Endothelial cell of umbilical vein (primary cell): ENCODE data around the gene NCAPH2. TPM values are rescaled to one million over a fixed set of nuclear protein-coding genes. Genes with fewer than 3 reads are reported as not detected.

Source experiments
- BruUV-seq: library from RNA; stranded (reverse); fragments of 400-500 nt; replicated peaks from 2 replicates; lab custom pipeline; 2021; lab: Mats Ljungman, UMichigan
- CTCF ChIA-PET: fragments of 300-600, 350-600 bp; sonication (Branson Sonifier 250); formaldehyde crosslinking; loops from one replicate; lab custom pipeline; 2021; ENCODE audit warnings: antibody characterized with exemption, inconsistent platforms; lab: Charles Lee
- POLR2A ChIA-PET: fragments of 300-600, 350-600 bp; sonication (Branson Sonifier 250); formaldehyde crosslinking; loops from one replicate; lab custom pipeline; 2021; ENCODE audit warnings: antibody characterized with exemption, inconsistent platforms; lab: Charles Lee
- DNase-seq: peaks from one replicate; pipeline ENCODE4 v3.0.0-alpha.2; 2011; ENCODE audit warnings: low read depth, low spot score
- FAIRE-seq: peaks from 2 replicates; lab custom pipeline; 2011; peaks lifted over from hg19 to GRCh38; lab: Jason Lieb, UNC
- H2AFZ ChIP-seq: 2 replicates; pipeline ENCODE4 v1.6.0; 2012; ENCODE audit warnings: low read depth, low read length, control low read depth, inconsistent platforms
- H3K27ac ChIP-seq: 2 replicates; pipeline ENCODE4 v1.5.1; 2011; ENCODE audit warnings: low read depth, mild to moderate bottlenecking, control low read depth, low read length, moderate library complexity; ENCODE audit not compliant: insufficient read depth
- H3K27me3 ChIP-seq, 2 experiments: 2 replicates each; pipeline versions ENCODE4 v1.6.0 to v1.6.1; 2011; ENCODE audit warnings: low read length in 2 of 2, mixed read lengths in 1 of 2; ENCODE audit not compliant: control insufficient read depth in 2 of 2, insufficient read depth in 2 of 2
- H3K36me3 ChIP-seq, 2 experiments: 2 replicates in 1 of 2; 3 replicates in 1 of 2; pipeline ENCODE4 v1.5.1; 2011; ENCODE audit warnings: low read length in 2 of 2, mild to moderate bottlenecking in 1 of 2, moderate library complexity in 1 of 2; ENCODE audit not compliant: control insufficient read depth in 2 of 2, insufficient read depth in 2 of 2; ENCODE audit errors: extremely low read depth in 1 of 2
- H3K4me1 ChIP-seq: 3 replicates; pipeline ENCODE4 v1.5.1; 2011; ENCODE audit warnings: mild to moderate bottlenecking, low read length; ENCODE audit not compliant: control insufficient read depth, insufficient read depth; ENCODE audit errors: extremely low read depth
- H3K4me2 ChIP-seq: 2 replicates; pipeline ENCODE4 v1.6.1; 2011; ENCODE audit warnings: low read length, control low read depth, mixed read lengths; ENCODE audit not compliant: insufficient read depth
- H3K4me3 ChIP-seq, 3 experiments: fragments of 200-600 bp in 1 of 3; sonication (generic), shearing (Covaris generic) in 1 of 3; replicated peaks in 1 of 3; 2 replicates each; pipeline ENCODE4 v1.5.1; 2011 to 2016; ENCODE audit warnings: control low read depth in 3 of 3, low read length in 3 of 3, mild to moderate bottlenecking in 2 of 3, inconsistent platforms in 1 of 3, low read depth in 1 of 3, moderate library complexity in 1 of 3; ENCODE audit not compliant: insufficient read depth in 1 of 3
- H3K79me2 ChIP-seq: 2 replicates; pipeline ENCODE4 v1.6.0; 2012; ENCODE audit warnings: low read length, inconsistent platforms; ENCODE audit not compliant: control insufficient read depth, insufficient read depth
- H3K9ac ChIP-seq: replicated peaks from 2 replicates; pipeline ENCODE3; 2011; ENCODE audit warnings: low read length, control low read depth; ENCODE audit not compliant: insufficient read depth; ENCODE audit errors: extremely low read depth
- H3K9me1 ChIP-seq: replicated peaks from 3 replicates; pipeline ENCODE4 v1.6.0; 2011; ENCODE audit warnings: mild to moderate bottlenecking, low read length; ENCODE audit not compliant: control insufficient read depth, insufficient read depth; ENCODE audit errors: extremely low read depth
- H3K9me3 ChIP-seq: replicated peaks from 2 replicates; pipeline ENCODE4 v1.5.1; 2012; ENCODE audit warnings: low read length, inconsistent platforms; ENCODE audit not compliant: control insufficient read depth, insufficient read depth
- H4K20me1 ChIP-seq: replicated peaks from 2 replicates; pipeline ENCODE3; 2011; ENCODE audit warnings: mild to moderate bottlenecking, low read length; ENCODE audit not compliant: control insufficient read depth, insufficient read depth; ENCODE audit errors: extremely low read depth
- EZH2 ChIP-seq: IDR thresholded peaks from 2 replicates; pipeline ENCODE4 v1.6.1; 2012; ENCODE audit warnings: borderline replicate concordance, low read depth, mild to moderate bottlenecking, moderate library complexity, low read length, inconsistent platforms; ENCODE audit not compliant: severe bottlenecking
- FOS ChIP-seq: IDR thresholded peaks from 2 replicates; pipeline ENCODE4 v1.6.1; 2011; ENCODE audit warnings: mild to moderate bottlenecking, low read length, moderate library complexity, borderline replicate concordance; ENCODE audit not compliant: insufficient read depth
- GATA2 ChIP-seq: IDR thresholded peaks from 2 replicates; pipeline ENCODE4 v1.7.0; 2011; ENCODE audit warnings: low read depth, mild to moderate bottlenecking, moderate library complexity, mixed read lengths, low read length; ENCODE audit not compliant: insufficient read length, insufficient read depth
- JUN ChIP-seq: IDR thresholded peaks from 2 replicates; pipeline ENCODE4 v1.6.1; 2011; ENCODE audit warnings: borderline replicate concordance, low read depth; ENCODE audit not compliant: insufficient read length, insufficient read depth
- MAX ChIP-seq: IDR thresholded peaks from 2 replicates; pipeline ENCODE4 v1.6.1; 2011; ENCODE audit not compliant: insufficient read depth, insufficient read length
- MYC ChIP-seq: IDR thresholded peaks from one replicate; pipeline ENCODE4 v1.6.1; 2011; ENCODE audit warnings: mild to moderate bottlenecking, low read depth, low read length
- POLR2A ChIP-seq: IDR thresholded peaks from 2 replicates; pipeline ENCODE4 v1.6.1; 2012; ENCODE audit warnings: low read depth, mild to moderate bottlenecking, control low read depth, low read length
- POLR2AphosphoS5 ChIP-seq: IDR thresholded peaks from 2 replicates; pipeline ENCODE4 v1.6.1; 2012; ENCODE audit warnings: low read depth, mild to moderate bottlenecking, control low read depth, low read length, moderate library complexity; ENCODE audit not compliant: insufficient read depth
- dilution Hi-C: fragments of 300-500 bp; cut with MboI; formaldehyde crosslinking; loops from one replicate; pipeline ENCODE4 v1.15.0; 2019; ENCODE audit warnings: low sequenced_read_pairs; ENCODE audit not compliant: extremely low pct_ligation_motif_present
- intact Hi-C: fragments of 100-400 bp; cut with micrococcal nuclease; formaldehyde crosslinking; loops from one replicate; pipeline ENCODE4 v1.10.0; 2022
- polyA plus RNA-seq, 4 experiments: library from polyadenylated mRNA; depleted of rRNA in 3 of 4; stranded (reverse) in 3 of 4; unstranded in 1 of 4; fragments of >200 nt; gene quantifications; 2 replicates each; pipeline versions ENCODE4 v1.2.1 to v1.2.3, GENCODE V29; 2011 to 2012; ENCODE audit warnings: missing spikeins in 1 of 4
- total RNA-seq: library from RNA; stranded (reverse); gene quantifications from 2 replicates; pipeline ENCODE4 v1.2.3, GENCODE V29; 2021
- TF ChIP-seq, protein P1 (sequence below), 2 donors: IDR thresholded peaks; 1 replicate in 1 of 2; 2 replicates in 1 of 2; pipeline ENCODE4 v1.5.1; 2011; ENCODE audit warnings: low read length in 2 of 2, mild to moderate bottlenecking in 2 of 2, moderate library complexity in 2 of 2, control low read depth in 1 of 2, inconsistent platforms in 1 of 2, low read depth in 1 of 2; ENCODE audit not compliant: insufficient read depth in 1 of 2; ENCODE audit errors: extremely low read depth in 1 of 2

The NCAPH2 gene
- total and polyA plus RNA-seq, 2 donors (not counting 3 experiments of a cell fraction or from before 2014, with no cell fraction given) = 42.4 to 43.2 TPM

DNA sequence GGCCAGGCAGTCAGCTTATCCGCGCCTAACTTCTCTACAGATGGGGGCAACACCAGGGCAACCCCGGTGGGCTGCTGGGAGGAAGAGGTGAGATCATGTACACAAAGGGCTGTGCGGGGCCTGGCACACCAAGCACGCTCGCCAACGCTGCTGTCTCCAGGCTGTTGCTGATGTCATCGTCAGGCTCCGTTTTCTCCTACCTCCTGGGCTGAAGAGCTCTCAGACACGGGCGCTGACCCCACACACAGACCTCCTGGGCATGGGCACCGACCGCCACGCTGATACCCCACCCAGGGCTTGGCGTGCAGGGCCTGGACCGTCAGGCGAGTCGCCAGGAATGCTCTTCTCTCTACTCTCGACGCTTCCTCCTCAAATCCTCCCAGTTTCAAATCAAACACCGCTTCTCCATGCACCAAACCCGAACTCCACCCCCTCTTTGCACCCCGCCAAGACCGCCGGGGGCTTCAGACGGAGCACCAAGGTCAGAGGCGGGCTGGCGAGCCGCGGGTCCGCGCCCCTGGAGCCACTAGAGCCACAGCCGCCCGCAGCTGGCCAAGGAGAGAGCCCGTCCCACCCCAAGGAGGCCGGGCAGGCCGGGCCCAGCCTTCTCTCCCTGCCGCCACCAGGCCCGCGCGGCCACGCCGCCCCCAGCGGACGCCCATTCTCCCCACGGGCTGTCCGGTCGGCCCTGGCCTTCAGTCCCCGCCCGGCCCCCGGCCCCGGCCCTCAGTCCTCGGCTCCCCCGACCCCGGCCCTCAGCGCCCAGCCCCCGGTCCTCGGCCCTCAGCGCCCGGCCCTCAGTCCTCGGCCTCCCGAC, 34.0 kb upstream of the NCAPH2 start:
- peaks cover 52% of the 10 kb centered on the region for H3K79me2 ChIP-seq
- peak; percentile 47 for DNase-seq

More for the DNA sequence above, 34.0 kb upstream of the NCAPH2 start:
- H3K4me1 ChIP-seq = peaks cover 17% of the 10 kb centered on the region
- peaks cover 3% of the 10 kb centered on the region for H4K20me1 ChIP-seq
- no peak overlapping the region for H2AFZ ChIP-seq
- no peak overlapping the region for H3K27ac ChIP-seq
- dilution Hi-C loops = no loop called here
- TF ChIP-seq JUN (no peak), FOS (no peak), POLR2AphosphoS5 (no peak), MYC (no peak), POLR2A (no peak), GATA2 (no peak), EZH2 (no peak), MAX (no peak)
- TF ChIP-seq, protein P1, sequence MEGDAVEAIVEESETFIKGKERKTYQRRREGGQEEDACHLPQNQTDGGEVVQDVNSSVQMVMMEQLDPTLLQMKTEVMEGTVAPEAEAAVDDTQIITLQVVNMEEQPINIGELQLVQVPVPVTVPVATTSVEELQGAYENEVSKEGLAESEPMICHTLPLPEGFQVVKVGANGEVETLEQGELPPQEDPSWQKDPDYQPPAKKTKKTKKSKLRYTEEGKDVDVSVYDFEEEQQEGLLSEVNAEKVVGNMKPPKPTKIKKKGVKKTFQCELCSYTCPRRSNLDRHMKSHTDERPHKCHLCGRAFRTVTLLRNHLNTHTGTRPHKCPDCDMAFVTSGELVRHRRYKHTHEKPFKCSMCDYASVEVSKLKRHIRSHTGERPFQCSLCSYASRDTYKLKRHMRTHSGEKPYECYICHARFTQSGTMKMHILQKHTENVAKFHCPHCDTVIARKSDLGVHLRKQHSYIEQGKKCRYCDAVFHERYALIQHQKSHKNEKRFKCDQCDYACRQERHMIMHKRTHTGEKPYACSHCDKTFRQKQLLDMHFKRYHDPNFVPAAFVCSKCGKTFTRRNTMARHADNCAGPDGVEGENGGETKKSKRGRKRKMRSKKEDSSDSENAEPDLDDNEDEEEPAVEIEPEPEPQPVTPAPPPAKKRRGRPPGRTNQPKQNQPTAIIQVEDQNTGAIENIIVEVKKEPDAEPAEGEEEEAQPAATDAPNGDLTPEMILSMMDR (IDR thresholded peaks at IDR 0.05; ENCODE audit: extremely low read depth in 1 of 2, insufficient read depth in 1 of 2, low read depth in 1 of 2, low read length in 2 of 2) = no peak
- H3K9me3 ChIP-seq = no peaks in the 10 kb centered on the region
- H3K4me3 ChIP-seq = peak overlapping the region; percentile 47 to 77 (median 58)
- H3K36me3 ChIP-seq = no peaks in the 10 kb centered on the region
- intact Hi-C loops = loop anchor here (2.0 kb wide), 1 partner anchor 25 kb away; no protein-coding TSS in a partner anchor
- no TSS peak for BruUV-seq
- peak; percentile 72 for FAIRE-seq
- peak overlapping the region; percentile 65 for H3K4me2 ChIP-seq
- peak overlapping the region; percentile 76 for H3K9ac ChIP-seq
- no peaks in the 10 kb centered on the region for H3K27me3 ChIP-seq
- ChIA-PET CTCF (interaction anchor here (1.0 to 1.6 kb wide), 2 partner anchors 23 to 33 kb away, joined by 3 to 8 read pairs; partner anchors contain the start of gene LMF2), POLR2A (no interaction called here)
- H3K9me1 ChIP-seq = no peaks in the 10 kb centered on the region
